ENCODE results near the gene SORCS3. TPM values are rescaled to one million over a fixed set of nuclear protein-coding genes. Genes with fewer than 3 reads are reported as not detected.

Gene SORCS3
- total and polyA plus RNA-seq, 2 experiments from 2014 or later: not detected

- H3K9me3 ChIP-seq (ENCODE audit: low read depth): no peaks in the 10 kb centered on the region
- DNase-seq: no peak
- 15 to 19% methylated on average over 6 of the region's 6 CpGs for WGBS, 2 experiments (ENCODE audit: low coverage in 1 of 2, low lambda C conversion rate in 2 of 2, missing lambda C conversion rate in 2 of 2)
- in situ Hi-C loops (cut with MboI): no loop called here
- H3F3A ChIP-seq (ENCODE audit: insufficient read depth): no peaks in the 10 kb centered on the region
- no peaks in the 10 kb centered on the region for H3K36me3 ChIP-seq (ENCODE audit: low read depth)
- TF ChIP-seq EZH2phosphoT487 (IDR thresholded peaks at IDR 0.05; ENCODE audit: insufficient read depth, low read depth): no peak
- no peak for TF ChIP-seq EZH2 (IDR thresholded peaks at IDR 0.05; ENCODE audit: insufficient read depth, poor library complexity, severe bottlenecking)
- no peak overlapping the region for H3K9ac ChIP-seq
- H3K9me2 ChIP-seq (ENCODE audit: insufficient read depth): no peaks in the 10 kb centered on the region
- H3K27me3 ChIP-seq (replicated peaks; ENCODE audit: insufficient read depth): no peaks in the 10 kb centered on the region
- H4K20me1 ChIP-seq (ENCODE audit: insufficient read depth): no peaks in the 10 kb centered on the region
- H2AFZ ChIP-seq: no peak overlapping the region
- no peak overlapping the region for H3K4me3 ChIP-seq
- no peak overlapping the region for H3K27ac ChIP-seq
- H3K4me1 ChIP-seq (ENCODE audit: insufficient read depth): no peaks in the 10 kb centered on the region
- H3K4me2 ChIP-seq (ENCODE audit: unreplicated experiment): no peak overlapping the region
- no peaks in the 10 kb centered on the region for H3K79me2 ChIP-seq (ENCODE audit: insufficient read depth)
These were observed 471.8 kb downstream of the SORCS3 start for GRCh38 chr10:105112862-105113261.

GRCh38 chr10:105113666-105114065 is 472.6 kb downstream of the SORCS3 start:
- H2AFZ ChIP-seq: no peak overlapping the region
- no peaks in the 10 kb centered on the region for H4K20me1 ChIP-seq (ENCODE audit: insufficient read depth)
- WGBS, 2 experiments (ENCODE audit: low coverage in 1 of 2, low lambda C conversion rate in 2 of 2, missing lambda C conversion rate in 2 of 2): 28 to 32% methylated on average over 3 of the region's 3 CpGs
- DNase-seq: no peak
- no peak overlapping the region for H3K27ac ChIP-seq
- H3F3A ChIP-seq (ENCODE audit: insufficient read depth): no peaks in the 10 kb centered on the region
- H3K9ac ChIP-seq: no peak overlapping the region
- H3K4me2 ChIP-seq (ENCODE audit: unreplicated experiment): no peak overlapping the region
- in situ Hi-C loops (cut with MboI): no loop called here
- H3K9me2 ChIP-seq (ENCODE audit: insufficient read depth): no peaks in the 10 kb centered on the region
- no peaks in the 10 kb centered on the region for H3K4me1 ChIP-seq (ENCODE audit: insufficient read depth)
- no peaks in the 10 kb centered on the region for H3K79me2 ChIP-seq (ENCODE audit: insufficient read depth)
- TF ChIP-seq EZH2phosphoT487 (IDR thresholded peaks at IDR 0.05; ENCODE audit: insufficient read depth, low read depth) (no peak), EZH2 (IDR thresholded peaks at IDR 0.05; ENCODE audit: insufficient read depth, poor library complexity, severe bottlenecking) (no peak)
- no peaks in the 10 kb centered on the region for H3K36me3 ChIP-seq (ENCODE audit: low read depth)
- no peaks in the 10 kb centered on the region for H3K9me3 ChIP-seq (ENCODE audit: low read depth)
- H3K27me3 ChIP-seq (replicated peaks; ENCODE audit: insufficient read depth): no peaks in the 10 kb centered on the region
- H3K4me3 ChIP-seq: no peak overlapping the region

GRCh38 chr10:105121743-105122142 is 480.7 kb downstream of the SORCS3 start:
- no peaks in the 10 kb centered on the region for H3K9me2 ChIP-seq (ENCODE audit: insufficient read depth)
- H3K4me2 ChIP-seq (ENCODE audit: unreplicated experiment): no peak overlapping the region
- H3F3A ChIP-seq (ENCODE audit: insufficient read depth): no peaks in the 10 kb centered on the region
- no peak overlapping the region for H3K9ac ChIP-seq
- no peaks in the 10 kb centered on the region for H3K36me3 ChIP-seq (ENCODE audit: low read depth)
- no peak overlapping the region for H2AFZ ChIP-seq
- DNase-seq: no peak
- H3K79me2 ChIP-seq (ENCODE audit: insufficient read depth): no peaks in the 10 kb centered on the region
- no peak overlapping the region for H3K27ac ChIP-seq
- H4K20me1 ChIP-seq (ENCODE audit: insufficient read depth): no peaks in the 10 kb centered on the region
- TF ChIP-seq EZH2 (IDR thresholded peaks at IDR 0.05; ENCODE audit: insufficient read depth, poor library complexity, severe bottlenecking) (no peak), EZH2phosphoT487 (IDR thresholded peaks at IDR 0.05; ENCODE audit: insufficient read depth, low read depth) (no peak)
- H3K4me3 ChIP-seq: no peak overlapping the region
- 24 to 31% methylated on average over 3 of the region's 3 CpGs for WGBS, 2 experiments (ENCODE audit: low coverage in 1 of 2, low lambda C conversion rate in 2 of 2, missing lambda C conversion rate in 2 of 2)
- H3K4me1 ChIP-seq (ENCODE audit: insufficient read depth): no peaks in the 10 kb centered on the region
- H3K9me3 ChIP-seq (ENCODE audit: low read depth): no peaks in the 10 kb centered on the region
- in situ Hi-C loops (cut with MboI): no loop called here
- no peaks in the 10 kb centered on the region for H3K27me3 ChIP-seq (replicated peaks; ENCODE audit: insufficient read depth)

GRCh38 chr10:105128111-105128510 is 487.0 kb downstream of the SORCS3 start:
- TF ChIP-seq EZH2 (IDR thresholded peaks at IDR 0.05; ENCODE audit: insufficient read depth, poor library complexity, severe bottlenecking): no peak
- no peaks in the 10 kb centered on the region for H3K36me3 ChIP-seq (ENCODE audit: low read depth)
- H3K79me2 ChIP-seq (ENCODE audit: insufficient read depth): no peaks in the 10 kb centered on the region
- H3F3A ChIP-seq (ENCODE audit: insufficient read depth): no peaks in the 10 kb centered on the region
- H3K9me2 ChIP-seq (ENCODE audit: insufficient read depth): no peaks in the 10 kb centered on the region
- no peak overlapping the region for H3K4me3 ChIP-seq
- 26 to 34% methylated on average over 4 of the region's 4 CpGs for WGBS, 2 experiments (ENCODE audit: low coverage in 1 of 2, low lambda C conversion rate in 2 of 2, missing lambda C conversion rate in 2 of 2)
- no peak overlapping the region for H3K4me2 ChIP-seq (ENCODE audit: unreplicated experiment)
- no peaks in the 10 kb centered on the region for H4K20me1 ChIP-seq (ENCODE audit: insufficient read depth)
- no peaks in the 10 kb centered on the region for H3K4me1 ChIP-seq (ENCODE audit: insufficient read depth)
- H3K27me3 ChIP-seq (replicated peaks; ENCODE audit: insufficient read depth): no peaks in the 10 kb centered on the region
- in situ Hi-C loops (cut with MboI): no loop called here
- no peak for DNase-seq
- H3K27ac ChIP-seq: no peak overlapping the region
- no peak overlapping the region for H3K9ac ChIP-seq
- no peaks in the 10 kb centered on the region for H3K9me3 ChIP-seq (ENCODE audit: low read depth)
- no peak overlapping the region for H2AFZ ChIP-seq

GRCh38 chr10:105138358-105138757 is 497.3 kb downstream of the SORCS3 start:
- TF ChIP-seq EZH2 (IDR thresholded peaks at IDR 0.05; ENCODE audit: insufficient read depth, poor library complexity, severe bottlenecking) (no peak), EZH2phosphoT487 (IDR thresholded peaks at IDR 0.05; ENCODE audit: insufficient read depth, low read depth) (no peak)
- Histone ChIP-seq H3K27me3 (replicated peaks; ENCODE audit: insufficient read depth) (no peaks in the 10 kb centered on the region), H3K4me3 (no peak overlapping the region), H3K4me2 (ENCODE audit: unreplicated experiment) (no peak overlapping the region), H3K79me2 (ENCODE audit: insufficient read depth) (no peaks in the 10 kb centered on the region), H3K9me2 (ENCODE audit: insufficient read depth) (no peaks in the 10 kb centered on the region), H3K4me1 (ENCODE audit: insufficient read depth) (no peaks in the 10 kb centered on the region), H3K27ac (no peak overlapping the region), H3K9me3 (ENCODE audit: low read depth) (no peaks in the 10 kb centered on the region), H2AFZ (no peak overlapping the region), H4K20me1 (ENCODE audit: insufficient read depth) (no peaks in the 10 kb centered on the region), H3K9ac (no peak overlapping the region), H3K36me3 (ENCODE audit: low read depth) (no peaks in the 10 kb centered on the region), H3F3A (ENCODE audit: insufficient read depth) (no peaks in the 10 kb centered on the region)
- 19 to 41% methylated on average over 3 of the region's 3 CpGs for WGBS, 2 experiments (ENCODE audit: low coverage in 1 of 2, low lambda C conversion rate in 2 of 2, missing lambda C conversion rate in 2 of 2)
- in situ Hi-C loops (cut with MboI): no loop called here
- DNase-seq: no peak
